Measurements from ENCODE around the gene GPR173.
A peak's percentile ranks its signal among the peaks of the same experiment; 100 is the strongest.

Gene GPR173

DNA sequence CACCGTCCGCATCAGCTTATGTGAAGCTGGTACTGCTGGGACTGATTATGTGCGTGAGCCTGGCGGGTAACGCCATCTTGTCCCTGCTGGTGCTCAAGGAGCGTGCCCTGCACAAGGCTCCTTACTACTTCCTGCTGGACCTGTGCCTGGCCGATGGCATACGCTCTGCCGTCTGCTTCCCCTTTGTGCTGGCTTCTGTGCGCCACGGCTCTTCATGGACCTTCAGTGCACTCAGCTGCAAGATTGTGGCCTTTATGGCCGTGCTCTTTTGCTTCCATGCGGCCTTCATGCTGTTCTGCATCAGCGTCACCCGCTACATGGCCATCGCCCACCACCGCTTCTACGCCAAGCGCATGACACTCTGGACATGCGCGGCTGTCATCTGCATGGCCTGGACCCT, 28.1 kb downstream of the GPR173 start:
- TF ChIP-seq, protein P1, sequence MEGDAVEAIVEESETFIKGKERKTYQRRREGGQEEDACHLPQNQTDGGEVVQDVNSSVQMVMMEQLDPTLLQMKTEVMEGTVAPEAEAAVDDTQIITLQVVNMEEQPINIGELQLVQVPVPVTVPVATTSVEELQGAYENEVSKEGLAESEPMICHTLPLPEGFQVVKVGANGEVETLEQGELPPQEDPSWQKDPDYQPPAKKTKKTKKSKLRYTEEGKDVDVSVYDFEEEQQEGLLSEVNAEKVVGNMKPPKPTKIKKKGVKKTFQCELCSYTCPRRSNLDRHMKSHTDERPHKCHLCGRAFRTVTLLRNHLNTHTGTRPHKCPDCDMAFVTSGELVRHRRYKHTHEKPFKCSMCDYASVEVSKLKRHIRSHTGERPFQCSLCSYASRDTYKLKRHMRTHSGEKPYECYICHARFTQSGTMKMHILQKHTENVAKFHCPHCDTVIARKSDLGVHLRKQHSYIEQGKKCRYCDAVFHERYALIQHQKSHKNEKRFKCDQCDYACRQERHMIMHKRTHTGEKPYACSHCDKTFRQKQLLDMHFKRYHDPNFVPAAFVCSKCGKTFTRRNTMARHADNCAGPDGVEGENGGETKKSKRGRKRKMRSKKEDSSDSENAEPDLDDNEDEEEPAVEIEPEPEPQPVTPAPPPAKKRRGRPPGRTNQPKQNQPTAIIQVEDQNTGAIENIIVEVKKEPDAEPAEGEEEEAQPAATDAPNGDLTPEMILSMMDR (IDR thresholded peaks at IDR 0.05; ENCODE audit: low read depth, low read length), result no peak
- no peak for DNase-seq (ENCODE audit: extremely low read depth, low read depth)

DNA sequence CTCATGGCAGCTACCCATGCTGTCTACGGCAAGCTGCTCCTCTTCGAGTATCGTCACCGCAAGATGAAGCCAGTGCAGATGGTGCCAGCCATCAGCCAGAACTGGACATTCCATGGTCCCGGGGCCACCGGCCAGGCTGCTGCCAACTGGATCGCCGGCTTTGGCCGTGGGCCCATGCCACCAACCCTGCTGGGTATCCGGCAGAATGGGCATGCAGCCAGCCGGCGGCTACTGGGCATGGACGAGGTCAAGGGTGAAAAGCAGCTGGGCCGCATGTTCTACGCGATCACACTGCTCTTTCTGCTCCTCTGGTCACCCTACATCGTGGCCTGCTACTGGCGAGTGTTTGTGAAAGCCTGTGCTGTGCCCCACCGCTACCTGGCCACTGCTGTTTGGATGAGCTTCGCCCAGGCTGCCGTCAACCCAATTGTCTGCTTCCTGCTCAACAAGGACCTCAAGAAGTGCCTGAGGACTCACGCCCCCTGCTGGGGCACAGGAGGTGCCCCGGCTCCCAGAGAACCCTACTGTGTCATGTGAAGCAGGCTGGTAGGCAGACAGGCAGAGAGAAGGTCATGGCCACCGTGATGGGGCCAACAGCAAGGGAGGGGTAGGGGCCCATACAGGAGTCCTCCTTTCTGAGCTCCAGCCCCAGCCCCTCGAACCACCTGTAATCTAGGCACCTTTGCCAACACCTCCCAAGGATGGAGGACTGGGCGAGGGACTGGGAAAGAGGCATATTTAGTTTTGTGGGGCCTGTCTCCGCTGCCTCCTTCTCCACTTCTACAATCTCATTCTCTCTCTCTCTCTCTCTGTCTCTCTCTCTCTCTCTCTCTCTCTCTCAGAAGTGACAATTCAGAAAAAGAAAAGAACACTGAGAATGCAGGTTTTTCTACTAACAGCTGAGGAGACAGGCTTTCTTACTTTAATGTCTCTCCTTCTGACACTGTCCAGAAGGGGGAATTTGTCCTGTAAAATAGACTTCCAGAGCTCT, 28.9 kb downstream of the GPR173 start:
- no peak for DNase-seq (ENCODE audit: extremely low read depth, low read depth)
- TF ChIP-seq, protein P1 (IDR thresholded peaks at IDR 0.05; ENCODE audit: low read depth, low read length), result no peak

DNA sequence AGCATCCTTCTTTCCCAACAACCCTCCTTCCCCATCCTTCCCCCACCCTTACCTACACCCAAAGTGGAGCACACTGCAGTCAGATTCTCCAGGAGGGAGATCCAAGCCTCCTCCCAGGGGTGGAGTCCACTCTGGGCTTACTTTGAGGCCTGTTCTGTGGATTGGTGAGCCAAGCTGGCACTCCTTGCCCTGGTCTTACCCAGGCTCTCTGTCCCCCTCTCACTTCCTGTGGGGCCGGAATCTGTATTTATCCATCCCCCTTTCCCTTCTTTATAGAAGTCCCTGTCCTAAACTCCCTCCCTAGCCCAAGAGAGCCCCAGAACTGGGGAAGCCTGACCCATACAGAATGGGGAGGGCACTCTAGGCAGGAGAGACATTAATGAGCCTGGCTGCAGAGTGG, 30.4 kb downstream of the GPR173 start:
- TF ChIP-seq, protein P1 (IDR thresholded peaks at IDR 0.05; ENCODE audit: low read depth, low read length), result no peak
- DNase-seq (ENCODE audit: extremely low read depth, low read depth), result no peak

DNA sequence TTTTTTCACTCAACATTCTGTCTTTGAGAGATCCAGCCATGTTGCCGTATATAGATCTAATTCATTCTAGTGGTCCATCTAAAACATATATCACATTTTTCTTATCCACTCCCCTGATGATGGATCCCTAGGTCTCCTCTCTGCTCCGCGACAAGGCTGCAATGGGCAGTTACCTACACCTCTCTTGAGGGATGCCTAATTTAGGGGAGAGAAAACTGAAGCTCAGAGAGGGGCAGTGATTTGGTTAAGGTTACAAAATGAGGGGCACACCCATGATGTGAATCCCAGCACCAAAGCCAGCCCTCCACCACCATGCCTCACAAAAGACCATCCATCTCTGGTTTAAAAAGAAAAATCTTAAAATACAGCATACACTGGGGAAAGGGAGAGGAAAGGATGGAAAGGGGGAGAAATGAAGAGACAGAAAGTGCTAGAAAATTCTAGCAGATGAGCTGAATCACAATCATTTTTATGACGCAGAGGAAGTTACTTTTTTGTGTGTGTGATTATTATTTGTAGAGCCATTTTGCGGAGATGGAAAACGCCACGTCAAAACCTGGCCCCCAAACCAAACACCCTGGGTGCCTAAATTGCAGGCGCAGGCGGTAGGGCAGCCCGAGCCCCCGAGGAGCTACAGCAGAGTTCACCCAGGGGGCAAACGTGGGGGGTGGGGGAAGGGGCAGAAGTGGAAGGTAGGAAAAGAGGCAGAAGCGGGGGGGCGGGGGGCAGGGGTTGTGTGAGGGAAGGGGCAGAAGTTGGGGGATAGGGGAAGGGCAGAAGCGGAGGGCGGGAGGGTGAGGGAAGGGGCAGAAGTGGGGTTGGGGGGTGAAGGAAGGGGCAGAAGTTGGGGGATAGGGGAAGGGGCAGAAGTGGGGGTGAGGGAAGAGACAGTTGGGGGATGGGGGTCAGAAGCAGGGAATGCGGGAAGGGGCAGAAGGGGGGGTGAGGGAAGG, 32.3 kb downstream of the GPR173 start:
- DNase-seq (ENCODE audit: extremely low read depth, low read depth), result no peak

DNA sequence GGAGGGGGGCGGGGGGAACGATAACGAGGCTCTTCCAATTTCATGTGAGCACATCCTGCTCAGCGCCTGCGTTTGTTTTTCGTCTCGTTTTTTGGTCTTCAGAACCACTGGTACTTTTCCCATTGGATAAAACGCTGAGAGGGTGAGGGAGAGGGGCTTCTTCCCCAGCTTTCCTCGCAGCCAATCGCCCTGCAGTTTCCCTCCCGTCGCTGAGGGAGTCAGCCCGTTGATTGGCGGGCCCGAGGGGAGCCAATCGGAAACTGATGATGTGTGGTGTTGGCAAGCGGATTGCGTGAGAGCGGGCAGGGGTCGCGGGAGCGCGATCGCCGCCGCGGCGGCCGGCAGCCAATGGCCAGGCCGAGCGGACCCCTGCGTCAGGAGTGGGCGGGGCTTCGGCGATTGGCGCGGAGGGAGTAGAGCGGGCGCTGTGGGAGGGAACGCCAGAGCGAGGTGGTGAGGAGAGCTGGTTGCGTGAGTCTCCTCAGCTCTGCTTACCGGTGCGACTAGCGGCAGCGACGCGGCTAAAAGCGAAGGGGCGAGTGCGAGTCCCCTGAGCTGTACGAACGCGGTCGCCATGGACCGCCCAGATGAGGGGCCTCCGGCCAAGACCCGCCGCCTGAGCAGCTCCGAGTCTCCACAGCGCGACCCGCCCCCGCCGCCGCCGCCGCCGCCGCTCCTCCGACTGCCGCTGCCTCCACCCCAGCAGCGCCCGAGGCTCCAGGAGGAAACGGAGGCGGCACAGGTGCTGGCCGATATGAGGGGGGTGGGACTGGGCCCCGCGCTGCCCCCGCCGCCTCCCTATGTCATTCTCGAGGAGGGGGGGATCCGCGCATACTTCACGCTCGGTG, 33.6 kb downstream of the GPR173 start, which contains the start of gene TSPYL2:
Gene TSPYL2 (plus strand): TSS at position 443 of the 848 bp plus-strand sequence. CDS start 132 bp downstream, at position 575.
- peak; percentile 95 for DNase-seq (ENCODE audit: extremely low read depth, low read depth)
- TF ChIP-seq, protein P1 (IDR thresholded peaks at IDR 0.05; ENCODE audit: low read depth, low read length), result no peak

More for the DNA sequence above, 32.3 kb downstream of the GPR173 start:
- TF ChIP-seq, protein P1 (IDR thresholded peaks at IDR 0.05; ENCODE audit: low read depth, low read length), result no peak

DNA sequence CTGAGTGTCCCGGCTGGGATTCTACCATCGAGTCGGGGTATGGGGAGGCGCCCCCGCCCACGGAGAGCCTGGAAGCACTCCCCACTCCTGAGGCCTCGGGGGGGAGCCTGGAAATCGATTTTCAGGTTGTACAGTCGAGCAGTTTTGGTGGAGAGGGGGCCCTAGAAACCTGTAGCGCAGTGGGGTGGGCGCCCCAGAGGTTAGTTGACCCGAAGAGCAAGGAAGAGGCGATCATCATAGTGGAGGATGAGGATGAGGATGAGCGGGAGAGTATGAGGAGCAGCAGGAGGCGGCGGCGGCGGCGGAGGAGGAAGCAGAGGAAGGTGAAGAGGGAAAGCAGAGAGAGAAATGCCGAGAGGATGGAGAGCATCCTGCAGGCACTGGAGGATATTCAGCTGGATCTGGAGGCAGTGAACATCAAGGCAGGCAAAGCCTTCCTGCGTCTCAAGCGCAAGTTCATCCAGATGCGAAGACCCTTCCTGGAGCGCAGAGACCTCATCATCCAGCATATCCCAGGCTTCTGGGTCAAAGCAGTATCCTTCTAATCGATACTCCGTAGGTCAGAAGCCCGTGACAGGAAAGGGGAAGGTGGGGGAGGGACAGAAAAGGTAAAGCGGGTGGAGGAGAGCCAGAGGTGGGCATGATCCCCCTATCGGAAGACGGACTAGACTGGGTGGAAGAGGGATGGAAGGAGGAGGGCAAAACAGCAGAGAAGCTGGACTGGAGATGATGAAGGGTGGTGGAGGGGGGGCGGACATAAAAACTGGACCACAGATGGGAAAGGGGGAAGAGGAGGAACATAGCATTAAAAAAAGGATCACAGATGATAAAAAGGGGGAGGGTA, 34.4 kb downstream of the GPR173 start:
- DNase-seq (ENCODE audit: extremely low read depth, low read depth), result no peak
- TF ChIP-seq, protein P1 (IDR thresholded peaks at IDR 0.05; ENCODE audit: low read depth, low read length), result no peak

All from AG09319 (cell line).